Keratinocyte (primary cell): ENCODE data around the gene KATNB1. TPM values are rescaled to one million over a fixed set of nuclear protein-coding genes. Genes with fewer than 3 reads are reported as not detected.

ENCODE experiments used
- DNase-seq: peaks from one replicate; pipeline ENCODE4 v3.0.0-alpha.2; 2011; ENCODE audit warnings: low read depth, missing footprints, low spot score
- FAIRE-seq: peaks from 2 replicates; lab custom pipeline; 2011; peaks lifted over from hg19 to GRCh38; lab: Jason Lieb, UNC
- H2AFZ ChIP-seq: 2 replicates; pipeline ENCODE4 v1.6.0; 2012; ENCODE audit warnings: low read length, control low read depth, inconsistent platforms; ENCODE audit not compliant: control insufficient read depth
- H3K27ac ChIP-seq: 2 replicates; pipeline ENCODE4 v1.5.1; 2011; ENCODE audit warnings: low read length; ENCODE audit not compliant: control insufficient read depth, insufficient read depth
- H3K27me3 ChIP-seq: 3 replicates; pipeline ENCODE4 v1.6.0; 2011; ENCODE audit warnings: low read length; ENCODE audit not compliant: control insufficient read depth, insufficient read depth; ENCODE audit errors: extremely low read depth
- H3K36me3 ChIP-seq, 2 experiments: 2 replicates in 1 of 2; 3 replicates in 1 of 2; pipeline ENCODE4 v1.5.1; 2011; ENCODE audit warnings: low read length in 2 of 2, mild to moderate bottlenecking in 1 of 2; ENCODE audit not compliant: control insufficient read depth in 2 of 2, insufficient read depth in 2 of 2; ENCODE audit errors: extremely low read depth in 1 of 2
- H3K4me1 ChIP-seq: 3 replicates; pipeline ENCODE4 v1.5.1; 2011; ENCODE audit warnings: low read length; ENCODE audit not compliant: control insufficient read depth, insufficient read depth; ENCODE audit errors: extremely low read depth
- H3K4me2 ChIP-seq: 3 replicates; pipeline ENCODE4 v1.6.0; 2011; ENCODE audit warnings: low read depth, low read length; ENCODE audit not compliant: control insufficient read depth, insufficient read depth; ENCODE audit errors: extremely low read depth
- H3K4me3 ChIP-seq, 3 experiments: fragments of 200-600 bp in 1 of 3; sonication (generic) in 1 of 3; 2 replicates in 2 of 3; 3 replicates in 1 of 3; pipeline ENCODE4 v1.5.1; 2011 to 2016; ENCODE audit warnings: low read length in 3 of 3, mild to moderate bottlenecking in 3 of 3, control low read depth in 2 of 3, inconsistent platforms in 1 of 3, low read depth in 1 of 3, mixed read lengths in 1 of 3, mixed run types in 1 of 3, moderate library complexity in 1 of 3; ENCODE audit not compliant: control insufficient read depth in 2 of 3, insufficient read depth in 2 of 3; ENCODE audit errors: extremely low read depth in 1 of 3
- H3K79me2 ChIP-seq: 2 replicates; pipeline ENCODE4 v1.6.0; 2012; ENCODE audit warnings: low read length; ENCODE audit not compliant: control insufficient read depth, insufficient read depth
- H3K9ac ChIP-seq: 3 replicates; pipeline ENCODE4 v1.6.0; 2011; ENCODE audit warnings: low read length; ENCODE audit not compliant: control insufficient read depth, insufficient read depth; ENCODE audit errors: extremely low read depth
- H3K9me1 ChIP-seq: 3 replicates; pipeline ENCODE4 v1.6.0; 2011; ENCODE audit warnings: low read length; ENCODE audit not compliant: control insufficient read depth, insufficient read depth; ENCODE audit errors: extremely low read depth
- H3K9me3 ChIP-seq: 2 replicates; pipeline ENCODE4 v1.5.1; 2012; ENCODE audit warnings: low read depth, low read length; ENCODE audit not compliant: control insufficient read depth
- H4K20me1 ChIP-seq: 3 replicates; pipeline ENCODE4 v1.6.0; 2011; ENCODE audit warnings: low read length; ENCODE audit not compliant: control insufficient read depth, insufficient read depth; ENCODE audit errors: extremely low read depth
- CTCF ChIP-seq, 3 experiments: IDR thresholded peaks in 1 of 3; conservative IDR thresholded peaks in 1 of 3; optimal IDR thresholded peaks in 1 of 3; 2 replicates in 2 of 3; 3 replicates in 1 of 3; pipeline versions ENCODE3 to v1.5.1; 2011; ENCODE audit warnings: low read length in 3 of 3, mild to moderate bottlenecking in 3 of 3, moderate library complexity in 2 of 3, control low read depth in 1 of 3, inconsistent platforms in 1 of 3; ENCODE audit not compliant: insufficient read depth in 2 of 3; ENCODE audit errors: extremely low read depth in 1 of 3
- EZH2 ChIP-seq: IDR thresholded peaks from one replicate; pipeline ENCODE4 v1.6.1; 2012; ENCODE audit warnings: inconsistent platforms, mild to moderate bottlenecking, low read length, moderate library complexity
- dilution Hi-C: fragments of 300-500 bp; cut with MboI; formaldehyde crosslinking; loops from one replicate; pipeline ENCODE4 v1.7.0; 2020; ENCODE audit warnings: low sequenced_read_pairs; ENCODE audit not compliant: extremely low pct_ligation_motif_present
- polyA plus RNA-seq, 5 experiments: library from polyadenylated mRNA; depleted of rRNA in 3 of 5; stranded (reverse) in 3 of 5; stranded (forward) in 1 of 5; unstranded in 1 of 5; fragments of >200 nt; gene quantifications; 1 replicate in 1 of 5; 2 replicates in 3 of 5; 3 replicates in 1 of 5; pipeline versions ENCODE4 v1.2.1 to v1.2.3, GENCODE V29; 2011 to 2012; ENCODE audit warnings: missing spikeins in 2 of 5, low read depth in 1 of 5, low replicate concordance in 1 of 5

KATNB1 gene
- polyA plus RNA-seq, 1 donor (not counting 4 experiments of a cell fraction or from before 2014, with no cell fraction given): 18.9 TPM

- DNase-seq (no peak), FAIRE-seq (no peak)
- Histone ChIP-seq H3K9me3 (no peaks in the 10 kb centered on the region), H3K27ac (no peak overlapping the region), H3K9ac (no peak overlapping the region), H3K36me3 (peaks cover 23 to 47% of the 10 kb centered on the region in 2 experiments), H3K4me1 (peaks cover 11% of the 10 kb centered on the region), H3K27me3 (no peaks in the 10 kb centered on the region), H3K9me1 (no peaks in the 10 kb centered on the region), H2AFZ (no peak overlapping the region), H4K20me1 (no peaks in the 10 kb centered on the region), H3K79me2 (no peaks in the 10 kb centered on the region), H3K4me2 (no peak overlapping the region), H3K4me3 (no peak overlapping the region)
- dilution Hi-C loops: no loop called here
- no peak for TF ChIP-seq EZH2
- TF ChIP-seq CTCF (optimal IDR thresholded peaks at IDR 0.05 in 1 of 3, IDR thresholded peaks at IDR 0.05 in 1 of 3, conservative IDR thresholded peaks at IDR 0.05 in 1 of 3; ENCODE audit: extremely low read depth in 1 of 3, insufficient read depth in 2 of 3, low read length in 3 of 3): no peak
These were observed 29.7 kb downstream of the KATNB1 start for GRCh38 chr16:57765160-57765728.

- H3K36me3 ChIP-seq: peaks cover 25 to 37% of the 10 kb centered on the region in 2 experiments
- no peak overlapping the region for H3K9ac ChIP-seq
- no peak overlapping the region for H3K27ac ChIP-seq
- H3K9me1 ChIP-seq: no peaks in the 10 kb centered on the region
- dilution Hi-C loops: no loop called here
- no peak overlapping the region for H3K4me3 ChIP-seq
- H3K9me3 ChIP-seq: no peaks in the 10 kb centered on the region
- peaks cover 10% of the 10 kb centered on the region for H3K4me1 ChIP-seq
- no peak for TF ChIP-seq CTCF (optimal IDR thresholded peaks at IDR 0.05 in 1 of 3, IDR thresholded peaks at IDR 0.05 in 1 of 3, conservative IDR thresholded peaks at IDR 0.05 in 1 of 3; ENCODE audit: extremely low read depth in 1 of 3, insufficient read depth in 2 of 3, low read length in 3 of 3)
- no peak for TF ChIP-seq EZH2
- FAIRE-seq: no peak
- no peaks in the 10 kb centered on the region for H4K20me1 ChIP-seq
- no peak overlapping the region for H3K4me2 ChIP-seq
- H2AFZ ChIP-seq: no peak overlapping the region
- H3K79me2 ChIP-seq: no peaks in the 10 kb centered on the region
- no peak for DNase-seq
- H3K27me3 ChIP-seq: no peaks in the 10 kb centered on the region
These were observed 31.3 kb downstream of the KATNB1 start for GRCh38 chr16:57766714-57767348.
